Right lobe of liver (tissue), 4 donors: ENCODE measurements around the gene USP12.

Source experiments
- CTCF ChIP-seq, 4 donors: fragments of 200-600 bp in 3 of 4; fragments of 450-650 bp in 1 of 4; IDR thresholded peaks; one replicate each; pipeline versions ENCODE4 v1.5.1 to v1.8.0; 2016 to 2022; ENCODE audit warnings: antibody characterized with exemption in 4 of 4, mild to moderate bottlenecking in 2 of 4
- POLR2A ChIP-seq: fragments of 450-650 bp; IDR thresholded peaks from one replicate; pipeline ENCODE4 v1.6.1; 2017; ENCODE audit warnings: antibody characterized with exemption, mild to moderate bottlenecking
- donor health status: DM: no; HTN: no; CAD: no.
- donor health status: DM: no; HTN: no; CAD: no.
- donor health status: DM: no; HTN: yes; CAD: no.

GRCh38 chr13:27132538-27132937 is 39.1 kb downstream of the USP12 start:
- no peak for TF ChIP-seq CTCF (IDR thresholded peaks at IDR 0.05)
- no peak for TF ChIP-seq POLR2A
